Gastrocnemius medialis (tissue), 4 donors: ENCODE measurements around the gene HMX3. TPM values are rescaled to one million over a fixed set of nuclear protein-coding genes. Genes with fewer than 3 reads are reported as not detected.

Source experiments
- ATAC-seq, 2 donors: fragments of 150-250 bp; one replicate each; pipeline ENCODE4 v1.9.1; 2016
- DNase-seq, 2 donors: peaks; one replicate each; pipeline ENCODE4 v3.0.0-alpha.2; 2019
- H3K27ac ChIP-seq, 4 donors: fragments of 200-600 bp; sonication (generic); 1 replicate in 1 of 4; 2 replicates in 3 of 4; pipeline ENCODE4 v1.5.1; 2016 to 2018; ENCODE audit warnings: mild to moderate bottlenecking in 2 of 4, moderate library complexity in 1 of 4
- H3K27me3 ChIP-seq, 3 donors: fragments of 200-600 bp; sonication (generic) in 2 of 3; 1 replicate in 1 of 3; 2 replicates in 2 of 3; pipeline versions ENCODE4 v1.5.1 to v1.6.0; 2016 to 2019; ENCODE audit warnings: mild to moderate bottlenecking in 1 of 3, moderate library complexity in 1 of 3
- H3K36me3 ChIP-seq, 2 donors: fragments of 200-600 bp; sonication (generic) in 1 of 2; one replicate each; pipeline ENCODE4 v1.5.1; 2017 to 2018
- H3K4me1 ChIP-seq, 2 donors: fragments of 200-600 bp; sonication (generic) in 1 of 2; one replicate each; pipeline ENCODE4 v1.5.1; 2016 to 2017; ENCODE audit warnings: mild to moderate bottlenecking in 2 of 2
- H3K4me3 ChIP-seq, 4 donors: fragments of 200-600 bp; sonication (generic) in 3 of 4; 1 replicate in 1 of 4; 2 replicates in 3 of 4; pipeline ENCODE4 v1.5.1; 2016 to 2019; ENCODE audit warnings: mild to moderate bottlenecking in 2 of 4
- H3K9me3 ChIP-seq, 3 donors: fragments of 200-600 bp; sonication (generic) in 2 of 3; 1 replicate in 1 of 3; 2 replicates in 2 of 3; pipeline ENCODE4 v1.5.1; 2016 to 2019
- POLR2A ChIP-seq, 2 donors: fragments of 450-650 bp; IDR thresholded peaks; one replicate each; pipeline ENCODE4 v1.6.1; 2017; ENCODE audit warnings: antibody characterized with exemption in 2 of 2, mild to moderate bottlenecking in 2 of 2, moderate library complexity in 2 of 2
- in situ Hi-C, 4 donors: fragments of 200-750 bp; cut with MboI; loops; one replicate each; pipeline versions ENCODE4 v1.15.0 to v1.8.0; 2017; ENCODE audit warnings: low sequenced_read_pairs in 4 of 4
- intact Hi-C: fragments of 100-400 bp; cut with DNase I; formaldehyde crosslinking; loops from one replicate; pipeline ENCODE4 v1.15.1; 2023; ENCODE audit warnings: low total_unique reads
- total RNA-seq, 4 donors: library from RNA; depleted of rRNA; stranded (reverse); fragments of >200 nt; gene quantifications; one replicate each; pipeline versions ENCODE4 v1.1.0 to v1.2.3, GENCODE V29; 2016
- TF ChIP-seq, protein P1 (sequence below), 5 experiments: fragments of 450-650 bp in 3 of 5; fragments of 200-600 bp in 2 of 5; sonication (generic) in 2 of 5; IDR thresholded peaks in 4 of 5; conservative IDR thresholded peaks in 1 of 5; 1 replicate in 4 of 5; 2 replicates in 1 of 5; pipeline ENCODE4 v1.5.1; 2016 to 2019; ENCODE audit warnings: antibody characterized with exemption in 5 of 5, mild to moderate bottlenecking in 3 of 5, moderate library complexity in 3 of 5

HMX3 gene
- total RNA-seq, 4 donors from 2014 or later, result not detected

DNA sequence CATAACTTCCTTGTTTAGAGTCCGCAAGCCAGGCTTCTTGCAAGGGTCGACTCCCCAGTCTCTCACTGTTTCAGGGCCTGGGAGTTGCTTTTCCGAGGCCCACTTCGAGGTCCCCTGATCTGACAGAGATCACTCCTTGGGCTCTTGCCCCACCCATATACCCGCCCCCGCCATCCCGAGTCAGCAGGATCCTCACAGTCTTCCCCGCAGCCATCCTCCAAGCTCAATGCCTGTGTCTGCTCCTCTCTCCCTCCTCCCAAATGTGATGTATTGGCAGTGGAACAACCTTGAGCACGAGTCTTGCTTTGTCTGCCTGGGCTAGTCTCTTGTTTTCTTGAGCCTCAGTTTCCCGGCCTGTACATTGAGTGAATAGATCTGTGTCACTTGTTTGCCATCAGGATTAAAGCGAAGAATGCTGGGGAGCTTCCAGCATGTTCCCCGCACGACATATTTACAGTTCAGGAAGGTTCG lies 9.8 kb downstream of the HMX3 start:
- Histone ChIP-seq H3K4me3 (no peak overlapping the region), H3K27me3 (peaks cover 99 to 100% (median 100%) of the 10 kb centered on the region in 3 donors), H3K36me3 (no peaks in the 10 kb centered on the region), H3K4me1 (peaks cover 5 to 29% of the 10 kb centered on the region in 2 donors), H3K27ac (no peak overlapping the region), H3K9me3 (no peaks in the 10 kb centered on the region)
- TF ChIP-seq, protein P1, sequence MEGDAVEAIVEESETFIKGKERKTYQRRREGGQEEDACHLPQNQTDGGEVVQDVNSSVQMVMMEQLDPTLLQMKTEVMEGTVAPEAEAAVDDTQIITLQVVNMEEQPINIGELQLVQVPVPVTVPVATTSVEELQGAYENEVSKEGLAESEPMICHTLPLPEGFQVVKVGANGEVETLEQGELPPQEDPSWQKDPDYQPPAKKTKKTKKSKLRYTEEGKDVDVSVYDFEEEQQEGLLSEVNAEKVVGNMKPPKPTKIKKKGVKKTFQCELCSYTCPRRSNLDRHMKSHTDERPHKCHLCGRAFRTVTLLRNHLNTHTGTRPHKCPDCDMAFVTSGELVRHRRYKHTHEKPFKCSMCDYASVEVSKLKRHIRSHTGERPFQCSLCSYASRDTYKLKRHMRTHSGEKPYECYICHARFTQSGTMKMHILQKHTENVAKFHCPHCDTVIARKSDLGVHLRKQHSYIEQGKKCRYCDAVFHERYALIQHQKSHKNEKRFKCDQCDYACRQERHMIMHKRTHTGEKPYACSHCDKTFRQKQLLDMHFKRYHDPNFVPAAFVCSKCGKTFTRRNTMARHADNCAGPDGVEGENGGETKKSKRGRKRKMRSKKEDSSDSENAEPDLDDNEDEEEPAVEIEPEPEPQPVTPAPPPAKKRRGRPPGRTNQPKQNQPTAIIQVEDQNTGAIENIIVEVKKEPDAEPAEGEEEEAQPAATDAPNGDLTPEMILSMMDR (IDR thresholded peaks at IDR 0.05 in 4 of 5, conservative IDR thresholded peaks at IDR 0.05 in 1 of 5), result no peak
- no peak for TF ChIP-seq POLR2A (IDR thresholded peaks at IDR 0.05)
- no peak for ATAC-seq
- intact Hi-C loops (no loop called here), in situ Hi-C loops (no loop called here)
- no peak for DNase-seq

DNA sequence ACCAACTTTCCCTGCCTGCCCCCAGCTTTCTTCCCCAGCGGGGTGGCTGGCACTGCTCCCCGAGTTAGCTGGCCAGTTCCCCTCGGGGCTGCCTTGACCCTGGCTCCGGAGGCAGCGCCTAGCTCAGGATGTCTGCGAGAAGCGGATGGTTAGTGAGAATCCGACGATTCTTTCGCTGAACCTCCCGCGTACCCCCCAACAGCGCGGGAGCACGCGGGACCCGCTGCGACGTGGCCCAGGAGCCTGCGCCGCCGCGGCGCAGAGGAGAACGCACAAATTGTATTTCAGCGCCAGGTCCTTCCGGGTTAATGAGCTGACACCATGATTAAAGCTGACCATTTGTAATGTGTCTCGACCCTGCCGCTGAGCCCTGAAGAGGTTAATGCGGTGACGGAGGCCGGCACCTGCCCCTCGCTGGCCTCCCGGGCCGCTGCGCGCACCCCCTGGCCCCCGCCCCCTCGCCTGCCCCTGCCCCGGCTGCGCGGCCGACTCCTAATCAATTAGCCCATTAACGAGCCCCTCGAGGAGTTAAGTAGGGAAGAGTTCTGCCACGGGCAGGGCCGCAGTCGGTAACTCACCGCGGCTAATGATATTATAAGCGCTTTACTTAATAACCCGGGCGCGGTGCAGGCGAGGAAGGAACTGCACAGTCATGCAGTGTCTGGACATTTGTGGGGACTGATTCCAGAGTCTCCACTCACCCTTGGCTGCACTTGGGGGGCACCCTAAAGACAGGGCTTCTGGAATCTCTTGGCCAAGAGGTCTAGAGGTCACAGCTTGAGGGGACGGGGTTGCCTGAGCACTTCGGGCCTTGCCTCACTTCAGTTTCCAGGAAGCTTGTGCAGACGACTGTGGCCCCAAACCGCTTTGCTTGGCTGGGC lies 10.5 kb downstream of the HMX3 start:
- H3K9me3 ChIP-seq, result no peaks in the 10 kb centered on the region
- peaks cover 12 to 36% of the 10 kb centered on the region in 2 donors for H3K4me1 ChIP-seq
- TF ChIP-seq, protein P1 (IDR thresholded peaks at IDR 0.05 in 4 of 5, conservative IDR thresholded peaks at IDR 0.05 in 1 of 5), result no peak
- TF ChIP-seq POLR2A (IDR thresholded peaks at IDR 0.05), result no peak
- in situ Hi-C loops, result no loop called here
- H3K27ac ChIP-seq, result no peak overlapping the region
- no peaks in the 10 kb centered on the region for H3K36me3 ChIP-seq
- H3K27me3 ChIP-seq, result peaks cover 99 to 100% (median 100%) of the 10 kb centered on the region in 3 donors
- intact Hi-C loops, result no loop called here
- DNase-seq (no peak), ATAC-seq (no peak)
- peak overlapping the region in 2 of 4 donors; percentile 9 to 21 for H3K4me3 ChIP-seq

DNA sequence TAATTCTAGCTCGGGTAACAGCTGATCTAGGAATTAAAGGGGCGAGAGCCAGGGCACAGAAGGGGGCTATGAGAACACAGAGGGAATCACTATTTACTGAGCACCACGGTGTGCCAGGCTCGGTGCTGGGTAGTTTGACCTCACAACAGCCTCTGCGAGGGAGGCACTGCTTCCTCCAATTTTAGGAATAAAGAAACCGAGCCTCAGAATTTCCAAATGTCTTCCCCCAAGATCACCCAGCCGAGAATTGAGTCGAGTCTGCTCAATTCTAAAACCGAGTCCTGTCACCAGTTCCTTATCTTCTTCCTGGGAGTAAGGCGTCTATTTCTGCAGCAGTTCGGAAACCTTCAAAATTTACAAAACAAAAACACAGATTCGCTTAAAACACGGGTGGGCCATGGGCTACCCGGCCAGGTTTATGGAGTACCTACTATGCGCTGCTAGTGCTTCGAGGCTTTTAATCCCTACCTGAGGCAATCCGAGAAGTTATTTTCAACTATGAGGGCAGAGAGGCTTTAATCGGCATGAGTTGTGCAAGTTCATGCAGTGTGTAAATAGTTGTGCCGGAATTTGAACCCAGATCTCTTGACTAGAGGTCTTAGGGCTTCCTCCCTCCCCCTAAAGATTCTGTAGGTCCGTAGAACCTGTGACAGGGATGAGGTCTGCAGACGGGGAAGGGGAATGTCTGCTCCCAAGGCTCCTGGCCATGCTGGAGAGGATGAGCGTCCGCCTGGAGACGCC lies 11.3 kb downstream of the HMX3 start:
- intact Hi-C loops (no loop called here), in situ Hi-C loops (no loop called here)
- Histone ChIP-seq H3K27me3 (peaks cover 99 to 100% (median 100%) of the 10 kb centered on the region in 3 donors), H3K4me3 (no peak overlapping the region), H3K27ac (no peak overlapping the region), H3K36me3 (no peaks in the 10 kb centered on the region), H3K9me3 (no peaks in the 10 kb centered on the region), H3K4me1 (peaks cover 15 to 38% of the 10 kb centered on the region in 2 donors)
- no peak for TF ChIP-seq POLR2A (IDR thresholded peaks at IDR 0.05)
- TF ChIP-seq, protein P1 (IDR thresholded peaks at IDR 0.05 in 4 of 5, conservative IDR thresholded peaks at IDR 0.05 in 1 of 5), result no peak
- DNase-seq (no peak), ATAC-seq (no peak)

DNA sequence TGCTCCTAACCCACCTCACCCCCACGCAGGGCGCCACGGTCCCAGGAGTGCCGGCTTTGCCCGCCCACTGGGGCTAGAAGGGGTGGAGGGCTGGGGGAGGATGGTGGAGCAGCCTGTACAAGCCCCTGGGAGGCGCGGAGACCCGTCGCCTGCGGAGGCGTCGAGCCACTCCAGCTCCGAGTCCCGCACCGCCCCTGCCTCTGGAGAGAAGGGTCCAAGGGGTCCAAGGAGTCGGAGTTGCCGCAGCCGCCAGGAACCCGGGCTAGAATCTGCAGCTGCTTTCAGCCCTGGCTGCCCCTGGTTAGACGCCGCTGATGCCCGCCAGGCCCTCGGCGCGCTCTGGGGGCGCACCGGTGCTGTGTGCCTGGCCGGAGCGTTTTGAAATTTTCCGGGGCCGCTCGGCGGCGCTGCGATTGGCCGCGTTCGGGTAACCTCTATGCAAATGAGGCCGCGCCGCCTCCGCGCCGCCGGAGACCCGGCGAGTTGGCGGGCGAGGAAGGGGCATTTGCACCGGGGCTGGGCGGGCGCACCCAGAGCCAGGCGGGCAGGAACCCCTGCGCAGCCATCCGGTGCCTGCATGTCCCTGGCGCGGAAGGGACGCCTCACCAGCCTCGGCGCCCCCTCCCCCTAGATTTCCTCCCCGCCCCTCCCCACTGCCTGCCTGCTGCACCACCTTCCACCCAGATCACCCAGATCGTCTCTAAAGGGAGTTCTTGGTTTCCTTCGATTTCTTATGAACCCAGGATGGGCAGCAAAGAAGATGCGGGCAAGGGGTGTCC lies 12.1 kb downstream of the HMX3 start, which contains the start of gene HMX2:
Gene HMX2, plus strand, starts transcription at position 502 of the 779 bp plus-strand sequence. Its CDS starts 243 bp downstream, at position 745.
- peaks cover 12 to 35% of the 10 kb centered on the region in 2 donors for H3K4me1 ChIP-seq
- TF ChIP-seq POLR2A (IDR thresholded peaks at IDR 0.05), result no peak
- TF ChIP-seq, protein P1 (IDR thresholded peaks at IDR 0.05 in 4 of 5, conservative IDR thresholded peaks at IDR 0.05 in 1 of 5), result no peak
- ATAC-seq (no peak), DNase-seq (no peak)
- in situ Hi-C loops, result no loop called here
- peaks cover 99 to 100% (median 100%) of the 10 kb centered on the region in 3 donors for H3K27me3 ChIP-seq
- intact Hi-C loops, result no loop called here
- no peaks in the 10 kb centered on the region for H3K36me3 ChIP-seq
- no peak within 1 kb of the TSS for H3K27ac ChIP-seq
- peak within 1 kb of the TSS in 1 of 4 donors; percentile 20 for H3K4me3 ChIP-seq
- no peaks in the 10 kb centered on the region for H3K9me3 ChIP-seq
